HL-60 (cell line): ENCODE results near the gene CAMSAP2.

Experiments used
- POLR2AphosphoS5 ChIP-seq: IDR thresholded peaks from 2 replicates; pipeline ENCODE4 v1.6.1; 2012; ENCODE audit warnings: low read depth
- TF ChIP-seq, protein P1 (sequence below): IDR thresholded peaks from one replicate; pipeline ENCODE4 v1.5.1; 2011; ENCODE audit warnings: low read length, control low read depth, inconsistent platforms; ENCODE audit not compliant: insufficient read depth

DNA sequence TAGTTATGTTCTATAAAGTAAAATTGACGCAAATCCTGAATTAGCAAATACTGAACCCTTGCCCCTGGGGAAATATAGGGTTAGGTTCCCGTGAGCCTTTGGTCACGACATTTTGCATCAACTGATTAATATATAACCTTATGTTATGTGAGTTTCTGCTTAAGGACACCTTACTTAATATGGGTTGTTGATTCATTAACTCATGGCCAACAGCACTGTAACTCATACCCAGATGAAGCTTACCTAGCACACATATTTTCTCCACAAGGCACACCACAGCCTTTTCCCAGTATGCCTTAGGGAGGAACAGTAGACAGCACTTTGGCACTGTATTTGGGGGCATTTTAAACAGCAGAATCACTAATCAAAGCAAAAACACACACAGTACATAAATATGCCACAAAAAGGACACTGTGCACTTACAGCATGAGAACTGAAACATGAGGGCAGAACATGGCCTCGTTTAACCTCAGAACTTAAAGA lies 171.1 kb downstream of the CAMSAP2 start:
- TF ChIP-seq, protein P1, sequence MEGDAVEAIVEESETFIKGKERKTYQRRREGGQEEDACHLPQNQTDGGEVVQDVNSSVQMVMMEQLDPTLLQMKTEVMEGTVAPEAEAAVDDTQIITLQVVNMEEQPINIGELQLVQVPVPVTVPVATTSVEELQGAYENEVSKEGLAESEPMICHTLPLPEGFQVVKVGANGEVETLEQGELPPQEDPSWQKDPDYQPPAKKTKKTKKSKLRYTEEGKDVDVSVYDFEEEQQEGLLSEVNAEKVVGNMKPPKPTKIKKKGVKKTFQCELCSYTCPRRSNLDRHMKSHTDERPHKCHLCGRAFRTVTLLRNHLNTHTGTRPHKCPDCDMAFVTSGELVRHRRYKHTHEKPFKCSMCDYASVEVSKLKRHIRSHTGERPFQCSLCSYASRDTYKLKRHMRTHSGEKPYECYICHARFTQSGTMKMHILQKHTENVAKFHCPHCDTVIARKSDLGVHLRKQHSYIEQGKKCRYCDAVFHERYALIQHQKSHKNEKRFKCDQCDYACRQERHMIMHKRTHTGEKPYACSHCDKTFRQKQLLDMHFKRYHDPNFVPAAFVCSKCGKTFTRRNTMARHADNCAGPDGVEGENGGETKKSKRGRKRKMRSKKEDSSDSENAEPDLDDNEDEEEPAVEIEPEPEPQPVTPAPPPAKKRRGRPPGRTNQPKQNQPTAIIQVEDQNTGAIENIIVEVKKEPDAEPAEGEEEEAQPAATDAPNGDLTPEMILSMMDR = no peak
- TF ChIP-seq POLR2AphosphoS5 = no peak
